Activated T-cell treated with anti-CD3 and anti-CD28 coated beads for 48 hours (primary cell): Measurements from ENCODE around the gene FMN2.

Experiments used
- DNase-seq: peaks from one replicate; pipeline ENCODE4 v3.0.0-alpha.2; 2020; ENCODE audit warnings: low read depth

FMN2 gene

GRCh38 chr1:240091614-240092300 is at the start of gene FMN2:
TSS of gene FMN2 (plus strand) at chr1:240091883. CDS start at chr1:240092110, 227 bp downstream.
- no peak for DNase-seq

- no peak for DNase-seq
These were observed 47.1 kb upstream of the FMN2 start for GRCh38 chr1:240044620-240045019.

GRCh38 chr1:240046000-240046399 is 45.7 kb upstream of the FMN2 start:
- DNase-seq: no peak

DNA sequence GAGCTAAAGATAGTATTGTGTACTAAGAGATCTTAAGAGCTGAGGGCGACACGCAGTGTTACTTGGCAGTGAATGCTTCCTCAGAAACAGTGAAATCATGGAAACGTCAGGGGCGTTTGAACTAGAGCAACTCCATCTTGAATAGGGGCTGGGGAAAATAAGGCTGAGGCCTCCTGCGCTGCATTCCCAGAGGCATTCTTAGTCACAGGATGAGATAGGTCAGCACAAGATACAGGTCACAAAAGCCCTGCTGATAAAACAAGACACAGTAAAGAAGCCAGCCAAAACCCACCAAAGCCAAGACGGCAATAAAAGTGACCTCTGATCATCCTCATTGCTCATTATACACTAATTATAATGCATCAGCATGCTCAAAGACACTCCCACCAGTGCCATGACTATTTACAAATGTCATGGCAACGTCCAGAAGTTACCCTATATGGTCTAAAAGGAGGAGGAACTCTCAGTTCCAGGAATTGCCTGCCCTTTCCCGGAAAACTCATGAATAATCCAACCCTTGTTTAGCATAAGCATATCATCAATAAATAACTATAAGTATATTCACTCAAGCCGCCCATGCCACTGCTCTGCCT is 37.5 kb upstream of the FMN2 start:
- DNase-seq: no peak

GRCh38 chr1:240055936-240056335 is 35.7 kb upstream of the FMN2 start:
- no peak for DNase-seq

DNA sequence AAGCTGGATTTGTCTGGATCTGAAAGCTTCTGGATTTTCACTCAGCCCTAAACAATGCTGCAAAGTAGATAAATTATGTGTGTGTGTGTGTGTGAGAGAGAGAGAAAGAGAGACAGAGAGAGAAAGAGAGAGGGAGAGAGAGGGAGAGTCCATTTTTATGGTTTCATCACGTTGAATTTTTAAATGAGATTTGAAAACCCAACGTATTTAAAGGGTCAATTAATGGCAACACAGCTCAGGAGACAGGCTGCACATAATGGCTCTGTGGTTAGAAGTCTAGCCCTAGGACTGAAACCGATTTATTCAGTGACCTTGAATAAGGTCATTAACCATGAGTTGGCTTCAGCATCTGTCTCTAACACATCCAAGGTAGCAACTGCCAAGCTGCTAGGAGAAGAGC is 35.3 kb upstream of the FMN2 start:
- no peak for DNase-seq

DNA sequence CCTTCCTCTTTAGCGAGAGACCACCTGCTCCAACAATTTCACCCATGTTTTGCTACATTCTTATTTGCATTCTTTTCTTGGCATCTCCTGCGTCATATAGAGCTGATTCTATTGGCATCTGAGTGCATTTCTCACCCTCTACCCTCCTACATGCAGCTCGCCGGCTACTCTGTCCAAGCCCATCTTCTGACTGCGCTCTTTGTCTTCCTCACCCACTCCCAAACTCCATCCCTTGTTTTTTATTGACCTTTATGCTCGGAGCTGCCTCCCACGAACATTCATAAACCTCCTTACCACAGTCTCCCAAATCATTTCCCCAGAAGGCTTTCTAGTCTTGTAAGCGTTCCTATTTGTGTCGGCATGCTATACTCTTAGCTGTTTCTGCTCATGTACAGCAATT is 33.6 kb upstream of the FMN2 start:
- DNase-seq: no peak

DNA sequence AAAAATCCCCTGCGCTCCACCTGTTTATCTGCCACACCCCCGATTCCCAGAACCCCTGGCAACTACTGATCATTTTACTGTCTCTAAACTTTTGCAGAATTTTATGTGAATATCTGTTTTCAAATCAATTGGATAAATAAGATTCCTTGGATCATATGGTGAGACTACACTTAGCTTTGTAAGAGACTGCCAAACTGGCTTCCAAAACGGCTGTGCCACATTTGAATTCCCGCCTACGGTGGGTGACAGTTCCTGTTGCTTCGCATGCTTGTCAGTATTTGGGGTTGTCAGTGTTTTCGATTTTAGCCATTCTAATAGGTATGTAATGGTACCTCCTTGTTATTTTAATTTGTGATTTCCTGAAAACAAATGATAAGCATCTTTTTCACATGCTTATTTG is 22.7 kb upstream of the FMN2 start:
- DNase-seq: no peak

- DNase-seq: no peak
These were observed 21.5 kb upstream of the FMN2 start for GRCh38 chr1:240070188-240070587.

DNA sequence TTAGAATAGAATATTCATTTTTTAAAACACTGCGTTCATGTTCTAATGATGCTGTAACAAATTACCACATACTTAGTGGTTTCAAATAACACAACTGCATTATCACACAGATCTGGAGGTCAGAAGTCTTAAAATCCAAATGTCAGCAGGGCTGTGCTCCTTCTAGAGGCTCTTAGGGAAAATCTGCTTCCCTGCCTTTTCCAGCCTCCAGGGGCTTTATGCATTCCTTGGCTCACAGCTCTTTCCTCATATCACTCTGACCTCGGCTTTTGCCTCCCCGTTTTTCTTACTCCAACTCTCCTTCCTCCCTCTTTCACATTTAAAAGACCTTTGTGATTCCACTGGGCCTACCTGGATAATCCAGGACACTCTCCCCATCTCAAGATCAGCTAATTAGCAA is 18.6 kb upstream of the FMN2 start:
- DNase-seq: no peak

DNA sequence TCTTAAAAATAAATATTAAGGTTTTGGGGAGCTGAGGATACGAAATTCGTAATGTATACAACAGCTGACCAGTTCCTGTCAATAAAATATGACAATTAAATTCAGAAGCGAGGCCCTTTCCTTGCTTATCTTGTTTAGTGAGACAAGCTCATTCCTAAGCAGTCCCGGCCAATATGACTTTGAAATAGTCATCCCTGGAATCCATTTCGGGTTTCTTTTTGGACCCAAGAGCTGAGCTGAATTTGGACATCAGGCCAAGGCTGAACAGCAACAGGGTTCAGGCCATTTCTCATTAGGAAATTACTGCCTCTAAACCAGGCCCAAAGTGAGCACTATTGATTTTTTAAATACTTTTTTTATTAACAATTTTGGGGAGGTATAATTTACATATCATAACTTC is 17.3 kb upstream of the FMN2 start:
- no peak for DNase-seq

DNA sequence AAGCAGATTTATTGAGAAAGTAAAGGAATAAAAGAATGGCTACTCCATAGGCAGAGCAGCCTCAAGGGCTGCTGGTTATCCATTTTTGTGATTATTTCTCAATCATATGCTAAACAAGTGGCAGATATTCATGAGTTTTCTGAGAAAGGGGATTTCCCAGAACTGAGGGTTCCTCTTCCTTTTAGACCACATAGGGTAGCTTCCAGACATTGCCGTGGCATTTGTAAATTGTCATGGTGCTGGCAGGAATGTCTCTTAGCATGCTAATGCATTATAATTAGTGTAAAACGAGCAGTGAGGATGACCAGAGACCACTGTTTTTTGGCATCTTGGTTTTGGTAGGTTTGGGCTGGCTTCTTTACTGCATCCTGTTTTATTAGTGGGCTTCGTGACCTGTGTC is 16.8 kb upstream of the FMN2 start:
- DNase-seq: no peak

- DNase-seq: no peak
These were observed 7.3 kb upstream of the FMN2 start for GRCh38 chr1:240084337-240084736.

GRCh38 chr1:240084749-240085148 is 6.9 kb upstream of the FMN2 start:
- no peak for DNase-seq

GRCh38 chr1:240086726-240087125 is 5.0 kb upstream of the FMN2 start:
- DNase-seq: no peak

DNA sequence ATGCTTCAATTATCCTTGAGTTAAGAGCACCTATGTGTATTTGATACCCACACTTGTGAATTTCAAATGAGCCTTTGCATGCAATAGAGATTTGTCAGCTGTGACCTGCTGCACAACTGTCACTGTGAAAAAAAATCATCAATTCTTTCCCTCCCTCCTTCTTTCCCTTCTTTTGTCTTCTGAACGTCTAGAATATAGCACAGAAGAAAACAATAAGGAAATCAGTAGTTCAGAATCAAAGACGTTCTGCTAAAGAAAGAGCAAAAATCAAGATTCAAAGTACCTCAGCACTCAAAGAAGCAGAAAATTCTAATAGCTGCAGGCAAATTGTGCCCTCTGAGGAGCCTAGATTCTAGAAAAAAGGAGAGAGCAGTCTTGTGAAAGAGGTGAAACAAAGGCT is 1.7 kb upstream of the FMN2 start:
- DNase-seq: no peak

GRCh38 chr1:240090957-240091600 is 604 bp upstream of the FMN2 start:
- DNase-seq: no peak

GRCh38 chr1:240092301-240093119 is 827 bp downstream of the FMN2 start:
- no peak for DNase-seq

DNA sequence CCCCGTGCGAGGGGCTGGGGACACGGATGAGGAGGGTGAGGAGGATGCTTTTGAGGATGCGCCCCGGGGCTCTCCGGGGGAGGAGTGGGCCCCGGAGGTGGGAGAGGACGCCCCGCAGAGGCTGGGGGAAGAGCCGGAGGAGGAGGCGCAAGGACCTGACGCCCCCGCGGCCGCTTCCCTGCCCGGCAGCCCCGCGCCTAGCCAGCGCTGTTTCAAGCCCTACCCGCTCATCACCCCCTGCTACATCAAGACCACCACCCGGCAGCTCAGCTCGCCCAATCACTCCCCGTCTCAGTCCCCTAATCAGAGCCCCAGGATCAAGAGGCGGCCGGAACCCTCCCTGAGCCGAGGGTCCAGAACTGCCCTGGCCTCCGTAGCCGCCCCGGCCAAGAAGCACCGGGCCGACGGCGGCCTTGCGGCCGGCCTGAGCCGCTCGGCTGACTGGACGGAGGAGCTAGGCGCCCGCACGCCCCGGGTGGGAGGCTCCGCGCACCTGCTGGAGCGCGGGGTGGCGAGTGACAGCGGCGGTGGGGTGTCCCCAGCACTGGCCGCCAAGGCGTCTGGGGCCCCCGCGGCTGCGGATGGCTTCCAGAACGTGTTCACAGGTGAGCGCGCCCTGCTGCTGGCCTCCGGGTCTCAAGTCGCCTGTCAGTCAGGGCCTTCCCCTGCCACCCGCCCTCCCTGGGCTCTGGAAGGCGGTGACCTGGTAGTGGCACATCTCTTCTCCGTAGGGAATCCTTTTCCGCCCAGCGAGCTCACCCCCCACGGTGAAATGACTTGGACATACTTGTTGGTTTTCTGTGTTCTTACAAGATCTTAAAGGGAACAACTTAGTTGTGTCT is 1.7 kb downstream of the FMN2 start:
- no peak for DNase-seq

GRCh38 chr1:240094041-240094722 is 2.5 kb downstream of the FMN2 start:
- no peak for DNase-seq

DNA sequence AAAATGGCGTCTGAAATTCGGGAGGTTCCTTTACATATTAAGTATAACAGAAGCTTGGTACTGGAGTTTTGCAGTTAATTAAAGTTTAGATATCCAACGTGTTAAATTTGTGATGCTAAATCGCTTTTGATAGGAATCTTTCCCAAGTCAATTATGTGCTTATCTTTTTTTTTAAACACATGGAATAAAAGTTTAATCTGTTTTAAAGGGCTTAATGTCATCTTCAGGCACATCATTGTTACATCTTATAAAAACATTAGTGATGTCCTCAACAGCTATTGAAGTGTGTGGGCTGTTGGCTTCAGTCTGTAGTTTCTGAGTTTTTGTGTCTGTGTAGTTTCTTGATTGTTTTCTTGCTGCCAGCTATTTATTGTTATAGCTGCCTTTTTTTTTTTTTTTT is 5.3 kb downstream of the FMN2 start:
- DNase-seq: no peak
